ENCODE measurements around the gene TNS3.

Gene TNS3

GRCh38 chr7:47484457-47484856 is 97.5 kb downstream of the TNS3 start:
- no peak for DNase-seq (ENCODE audit: low read depth)

- no peak for DNase-seq (ENCODE audit: low read depth)
These were observed 98.2 kb downstream of the TNS3 start for GRCh38 chr7:47483604-47484273.

GRCh38 chr7:47482013-47482875 is 99.7 kb downstream of the TNS3 start:
- DNase-seq (ENCODE audit: low read depth): no peak

GRCh38 chr7:47481541-47482012 is 100.3 kb downstream of the TNS3 start:
- no peak for DNase-seq (ENCODE audit: low read depth)

- DNase-seq (ENCODE audit: low read depth): no peak
These were observed 101.1 kb downstream of the TNS3 start for GRCh38 chr7:47480576-47481538.

- DNase-seq (ENCODE audit: low read depth): no peak
These were observed 101.9 kb downstream of the TNS3 start for GRCh38 chr7:47479821-47480575.

DNA sequence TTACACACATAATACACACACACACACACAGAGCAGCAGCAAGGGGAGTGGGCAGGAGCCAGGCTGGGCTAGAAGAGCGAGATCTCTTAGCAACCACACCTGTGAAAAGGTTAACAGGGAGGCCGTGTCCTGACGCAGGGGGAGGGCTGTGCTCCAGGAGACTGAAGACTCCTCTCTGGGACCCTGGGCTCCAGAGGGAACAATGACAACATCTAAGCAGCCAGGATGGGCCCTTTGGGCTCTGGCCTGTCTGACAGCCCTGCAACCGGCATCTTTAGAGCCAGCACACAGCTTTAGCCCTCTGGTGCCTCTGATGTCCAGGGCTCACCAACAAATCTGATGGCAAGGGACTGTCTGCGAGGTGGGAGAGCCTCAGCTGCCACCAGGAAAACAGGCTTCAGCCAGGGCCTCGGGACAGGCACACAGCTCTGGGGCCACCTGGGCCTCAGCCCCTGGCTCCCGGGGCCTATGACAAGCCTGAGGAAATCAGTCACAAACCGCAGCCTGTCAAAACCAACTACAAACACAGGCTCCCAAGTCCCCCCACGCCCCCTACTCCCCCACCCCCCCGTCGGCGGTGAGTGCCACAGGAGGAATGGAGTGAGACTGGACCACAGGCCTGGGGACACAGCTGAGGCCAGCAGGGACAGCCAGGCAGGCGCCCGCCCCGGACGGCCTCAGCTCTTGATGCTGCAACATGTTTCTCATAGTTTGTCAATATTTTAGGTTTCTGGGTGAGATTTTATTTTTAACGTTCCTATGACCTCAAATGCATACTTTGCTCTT is 102.8 kb downstream of the TNS3 start:
- DNase-seq (ENCODE audit: low read depth): no peak

DNA sequence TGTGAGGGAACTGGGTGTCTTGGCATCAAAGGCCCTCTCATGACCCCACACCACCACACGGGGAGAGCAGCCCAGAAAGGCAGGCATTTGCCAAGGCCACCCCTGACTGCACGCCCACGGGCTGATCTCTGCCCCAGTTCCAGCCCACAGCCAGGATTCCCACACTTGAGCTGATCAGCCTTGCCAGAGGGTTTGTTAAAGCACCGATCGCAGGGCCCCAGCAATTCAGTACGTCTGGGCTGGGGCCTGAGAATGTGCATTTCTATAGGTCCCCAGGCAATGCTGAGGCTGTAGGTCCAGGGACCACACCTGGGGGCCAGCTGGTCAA is 103.9 kb downstream of the TNS3 start:
- no peak for DNase-seq (ENCODE audit: low read depth)

GRCh38 chr7:47477191-47478016 is 104.5 kb downstream of the TNS3 start:
- DNase-seq (ENCODE audit: low read depth): no peak

DNA sequence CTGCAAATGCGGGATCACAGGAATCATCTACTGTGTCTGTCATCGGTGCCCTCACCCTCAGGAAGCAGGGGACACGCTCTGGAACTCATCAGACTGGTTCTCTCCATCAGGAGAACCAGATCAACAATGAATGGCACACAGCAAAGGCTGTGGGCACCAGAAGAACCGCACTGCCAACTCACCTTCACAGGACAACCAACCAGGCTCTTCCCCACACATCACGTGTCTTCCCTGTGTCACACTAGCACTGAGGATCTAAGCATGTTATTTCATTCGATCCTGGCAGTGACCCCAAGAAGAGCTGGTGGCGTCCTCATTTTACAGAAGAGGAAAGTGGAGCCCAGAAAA is 106.1 kb downstream of the TNS3 start:
- DNase-seq (ENCODE audit: low read depth): no peak

- no peak for DNase-seq (ENCODE audit: low read depth)
These were observed 106.7 kb downstream of the TNS3 start for GRCh38 chr7:47474937-47475879.

DNA sequence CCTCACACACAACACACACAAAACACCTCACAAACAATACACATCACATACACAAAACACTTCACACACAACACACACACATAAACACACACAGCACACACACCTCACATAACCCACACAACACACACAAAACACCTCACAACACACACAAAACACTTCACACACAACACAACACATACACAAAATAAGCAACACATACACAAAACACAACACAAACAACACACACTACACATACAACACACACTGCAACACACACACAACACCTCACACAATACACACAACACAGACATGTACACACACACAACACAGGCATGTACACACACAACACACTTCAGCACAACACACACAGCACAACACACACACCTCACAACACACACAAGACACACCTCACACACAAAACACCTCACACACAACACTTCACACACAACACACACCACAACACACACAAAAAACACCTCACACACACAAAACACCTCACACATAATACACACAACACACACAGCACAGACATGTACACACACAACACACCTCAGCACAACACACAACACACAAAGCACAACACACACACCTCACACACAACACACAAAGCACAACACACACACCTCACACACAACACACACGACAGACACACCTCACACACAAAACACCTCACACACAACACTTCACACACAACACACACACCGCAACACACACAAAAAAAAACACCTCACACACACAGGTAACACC is 107.5 kb downstream of the TNS3 start:
- no peak for DNase-seq (ENCODE audit: low read depth)

DNA sequence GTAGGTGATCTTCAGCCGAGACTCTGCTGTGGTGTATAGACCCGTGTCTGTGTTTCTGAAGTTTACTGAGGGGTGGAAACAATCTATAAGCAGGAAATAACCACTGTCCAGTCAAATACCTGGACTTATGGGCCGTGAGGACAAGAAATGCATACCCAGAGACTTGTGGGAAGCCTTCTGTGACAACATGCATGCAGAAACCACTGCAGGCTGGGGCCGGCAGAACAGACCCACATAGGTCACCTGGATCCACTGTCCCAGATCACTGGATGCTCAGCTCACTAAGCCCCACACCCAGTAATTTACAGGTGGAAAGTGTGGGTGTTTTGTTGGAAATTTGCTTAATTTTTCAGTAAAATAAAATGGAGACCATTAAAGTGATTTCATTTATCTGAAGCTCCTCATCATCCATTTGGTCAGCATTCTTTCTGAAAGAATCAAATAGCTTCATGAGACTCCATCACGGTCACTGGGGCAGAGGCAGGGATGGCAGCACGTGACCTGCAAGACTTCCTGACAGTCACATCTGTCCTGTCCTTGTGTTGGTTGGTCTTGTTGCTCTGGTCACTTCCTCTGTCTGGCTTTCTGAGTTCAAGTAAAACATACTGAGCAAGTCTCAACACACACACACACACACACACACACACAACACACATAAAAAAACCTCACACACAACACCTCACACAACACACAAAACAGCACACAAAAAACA is 108.3 kb downstream of the TNS3 start:
- no peak for DNase-seq (ENCODE audit: low read depth)

GRCh38 chr7:47472444-47473157 is 109.3 kb downstream of the TNS3 start:
- no peak for DNase-seq (ENCODE audit: low read depth)

DNA sequence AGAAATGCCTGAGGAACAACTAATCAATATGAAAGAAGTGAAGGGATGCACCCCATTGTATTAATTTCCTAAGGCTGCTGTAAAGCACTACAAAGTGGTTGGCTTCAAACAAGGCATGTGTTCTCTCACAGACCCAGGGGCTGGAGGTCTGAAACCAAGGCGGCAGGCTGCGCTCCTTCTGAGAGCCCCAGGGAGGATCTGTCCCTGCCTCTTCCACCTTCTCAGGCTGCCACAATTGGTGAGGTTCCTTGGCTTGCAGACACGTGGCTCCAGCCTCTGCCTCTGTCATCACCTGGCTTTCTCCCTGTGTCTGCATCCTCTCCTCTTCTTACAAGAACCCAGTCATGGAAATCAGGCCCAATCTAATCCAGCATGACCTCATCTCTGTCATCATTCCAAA is 110.1 kb downstream of the TNS3 start:
- no peak for DNase-seq (ENCODE audit: low read depth)

GRCh38 chr7:47471358-47471703 is 110.6 kb downstream of the TNS3 start:
- no peak for DNase-seq (ENCODE audit: low read depth)
